ENCODE measurements around the gene KATNAL2. TPM values are rescaled to one million over a fixed set of nuclear protein-coding genes. Genes with fewer than 3 reads are reported as not detected.

The KATNAL2 gene
- total and polyA plus RNA-seq, 9 donors, result 0.78 to 5.1 (median 2.8) TPM

GRCh38 chr18:46892842-46893241 lies 24.6 kb upstream of the KATNAL2 start:
- Histone ChIP-seq H3K9me3 (peaks cover 0 to 12% of the 10 kb centered on the region in 2 donors), H3K27me3 (no peaks in the 10 kb centered on the region), H3K27ac (no peak overlapping the region), H3K36me3 (no peaks in the 10 kb centered on the region), H3K4me1 (ENCODE audit: insufficient read depth) (no peaks in the 10 kb centered on the region), H3K4me3 (no peak overlapping the region)
- DNase-seq, result no peak
- no peak for TF ChIP-seq CTCF (IDR thresholded peaks at IDR 0.05)
- no peak for TF ChIP-seq POLR2A (IDR thresholded peaks at IDR 0.05)
- TF ChIP-seq EP300 (IDR thresholded peaks at IDR 0.05), result no peak
- 92 to 96% (median 94%) methylated on average over 1 of the region's 1 CpG for WGBS, 3 donors
- intact Hi-C loops (cut with DNase I), result no loop called here

GRCh38 chr18:46893360-46893759 lies 24.0 kb upstream of the KATNAL2 start:
- 70 to 79% (median 75%) methylated on average over 1 of the region's 1 CpG for WGBS, 3 donors

GRCh38 chr18:46894124-46894523 lies 23.3 kb upstream of the KATNAL2 start:
- WGBS, 3 donors, result 98 to 99% (median 98%) methylated on average over 2 of the region's 2 CpGs
- no peak for DNase-seq
- Histone ChIP-seq H3K36me3 (no peaks in the 10 kb centered on the region), H3K4me3 (no peak overlapping the region), H3K4me1 (ENCODE audit: insufficient read depth) (no peaks in the 10 kb centered on the region), H3K27ac (no peak overlapping the region), H3K27me3 (no peaks in the 10 kb centered on the region), H3K9me3 (peaks cover 0 to 7% of the 10 kb centered on the region in 2 donors)
- intact Hi-C loops (cut with DNase I), result no loop called here
- no peak for TF ChIP-seq POLR2A (IDR thresholded peaks at IDR 0.05)
- no peak for TF ChIP-seq EP300 (IDR thresholded peaks at IDR 0.05)
- TF ChIP-seq CTCF (IDR thresholded peaks at IDR 0.05), result no peak

More at GRCh38 chr18:46893360-46893759, 24.0 kb upstream of the KATNAL2 start:
- H3K36me3 ChIP-seq, result no peaks in the 10 kb centered on the region
- no peak overlapping the region for H3K27ac ChIP-seq
- H3K4me3 ChIP-seq, result no peak overlapping the region
- no peak for DNase-seq
- H3K9me3 ChIP-seq, result peaks cover 0 to 12% of the 10 kb centered on the region in 2 donors
- no peaks in the 10 kb centered on the region for H3K4me1 ChIP-seq (ENCODE audit: insufficient read depth)
- H3K27me3 ChIP-seq, result no peaks in the 10 kb centered on the region
- no peak for TF ChIP-seq EP300 (IDR thresholded peaks at IDR 0.05)
- TF ChIP-seq CTCF (IDR thresholded peaks at IDR 0.05), result no peak
- no peak for TF ChIP-seq POLR2A (IDR thresholded peaks at IDR 0.05)
- intact Hi-C loops (cut with DNase I), result no loop called here

GRCh38 chr18:46899274-46899948 lies 18.0 kb upstream of the KATNAL2 start:
- H3K9me3 ChIP-seq, result no peaks in the 10 kb centered on the region
- WGBS, 3 donors, result 40 to 60% (median 47%) methylated on average over 2 of the region's 2 CpGs
- no peak for DNase-seq
- H3K36me3 ChIP-seq, result no peaks in the 10 kb centered on the region
- no peak for TF ChIP-seq EP300 (IDR thresholded peaks at IDR 0.05)
- no peak for TF ChIP-seq CTCF (IDR thresholded peaks at IDR 0.05)
- TF ChIP-seq POLR2A (IDR thresholded peaks at IDR 0.05), result no peak
- H3K4me3 ChIP-seq, result no peak overlapping the region
- intact Hi-C loops (cut with DNase I), result no loop called here
- H3K27ac ChIP-seq, result no peak overlapping the region
- H3K4me1 ChIP-seq (ENCODE audit: insufficient read depth), result no peaks in the 10 kb centered on the region
- no peaks in the 10 kb centered on the region for H3K27me3 ChIP-seq
